Left lung (tissue), 10 donors: ENCODE measurements around the gene MYL1. TPM values are rescaled to one million over a fixed set of nuclear protein-coding genes. Genes with fewer than 3 reads are reported as not detected.

Source experiments
- ATAC-seq: fragments of 200-7000 bp; cut with Tn5 transposase; one replicate; pipeline ENCODE4 v1.9.1; 2020; ENCODE audit warnings: moderate library complexity
- DNase-seq, 4 donors: peaks; one replicate each; pipeline ENCODE4 v3.0.0-alpha.2; 2013 to 2020
- H3K27ac ChIP-seq, 2 donors: fragments of 200-600 bp; sonication (generic) in 1 of 2; one replicate each; pipeline versions ENCODE4 v1.5.0 to v1.8.0; 2020 to 2021
- H3K27me3 ChIP-seq, 2 donors: fragments of 200-600 bp; sonication (generic) in 1 of 2; one replicate each; pipeline versions ENCODE4 v1.5.0 to v1.8.0; 2020 to 2021
- H3K36me3 ChIP-seq, 2 donors: fragments of 200-600 bp; sonication (generic) in 1 of 2; one replicate each; pipeline versions ENCODE4 v1.5.0 to v1.8.0; 2020 to 2021
- H3K4me1 ChIP-seq, 2 donors: fragments of 200-600 bp; one replicate each; pipeline ENCODE4 v1.8.0; 2021
- H3K4me3 ChIP-seq, 2 donors: fragments of 200-600 bp; sonication (generic) in 1 of 2; one replicate each; pipeline versions ENCODE4 v1.5.0 to v1.8.0; 2020 to 2021; ENCODE audit warnings: mild to moderate bottlenecking in 1 of 2
- H3K9me3 ChIP-seq, 2 donors: fragments of 200-600 bp; sonication (generic) in 1 of 2; one replicate each; pipeline versions ENCODE4 v1.5.0 to v1.8.0; 2020 to 2021
- CTCF ChIP-seq, 2 donors: fragments of 200-600 bp; sonication (generic) in 1 of 2; IDR thresholded peaks; one replicate each; pipeline versions ENCODE4 v1.5.0 to v1.8.0; 2021; ENCODE audit warnings: antibody characterized with exemption in 2 of 2
- intact Hi-C, 2 donors: fragments of 100-400 bp; cut with DNase I; formaldehyde crosslinking; loops; one replicate each; pipeline versions ENCODE4 v1.11.2 to v1.14.2; 2022
- polyA plus RNA-seq, 6 donors: library from polyadenylated mRNA; unstranded; fragments of 120-200 nt; gene quantifications; one replicate each; pipeline ENCODE4 v1.2.1, GENCODE V29; 2013; ENCODE audit not compliant: insufficient read length in 6 of 6
- total RNA-seq, 2 donors: library from RNA; stranded (reverse); fragmentation: NEBNext Ultra II Directional; extraction: Animal tissue kit (Norgen Biotek cat#: 25700); gene quantifications; one replicate each; pipeline ENCODE4 v1.2.1, GENCODE V29; 2021
- donor health status: DM: no; HTN: yes; CAD: no.
- donor health status: DM: no; HTN: no; CAD: no.

The MYL1 gene
- total and polyA plus RNA-seq, 8 donors: 0.54 TPM; not detected in 7

- Histone ChIP-seq H3K4me3 (no peak overlapping the region), H3K36me3 (no peaks in the 10 kb centered on the region), H3K27me3 (no peaks in the 10 kb centered on the region), H3K27ac (no peak overlapping the region), H3K9me3 (no peaks in the 10 kb centered on the region), H3K4me1 (peaks cover 0 to 6% of the 10 kb centered on the region in 2 donors)
- ATAC-seq (peak; percentile 25), DNase-seq (no peak)
- TF ChIP-seq CTCF (IDR thresholded peaks at IDR 0.05): no peak
- intact Hi-C loops: loop anchor here in 1 of 2 donors (10.0 kb wide), 1 partner anchor 144 kb away; no protein-coding TSS in a partner anchor
These were observed 64.4 kb downstream of the MYL1 start for GRCh38 chr2:210250622-210251021.

Other genes with a start within 250 kb of the MYL1 start
- gene KANSL1L, start 143.8 kb downstream of the MYL1 start, total RNA-seq: 10 to 100 TPM; 29.6 to 31.5 TPM
- gene KANSL1L, start 143.8 kb downstream of the MYL1 start, polyA plus RNA-seq: 10 to 100 TPM; 45.6 to 54.6 (median 50.1) TPM
- 10 to 100 TPM; 17.0 to 32.9 TPM for gene ACADL, start 89.7 kb downstream of the MYL1 start, total RNA-seq
- 10 to 100 TPM; 14.6 to 28.4 (median 18.8) TPM for gene ACADL, start 89.7 kb downstream of the MYL1 start, polyA plus RNA-seq
- 10 to 100 TPM; 27.5 to 42.4 TPM for gene LANCL1, start 161.6 kb upstream of the MYL1 start, total RNA-seq
- gene LANCL1, start 161.6 kb upstream of the MYL1 start, polyA plus RNA-seq: 10 to 100 TPM; 67.6 to 79.8 (median 75.0) TPM
- 1 to 10 TPM; 4.6 to 7.8 TPM for gene CPS1, start 241.4 kb upstream of the MYL1 start, total RNA-seq
- 1 to 10 TPM; 2.5 to 9.2 (median 7.3) TPM for gene CPS1, start 241.4 kb upstream of the MYL1 start, polyA plus RNA-seq